HG03060 (cell line): ENCODE data around the gene ALMS1.

Experiments
- ATAC-seq: cut with Tn5 transposase; IDR thresholded peaks from one replicate; pipeline ENCODE4 v1.9.1; 2021; ENCODE audit warnings: low read depth, moderate number of reproducible peaks; ENCODE audit not compliant: unreplicated experiment

ALMS1 gene

DNA sequence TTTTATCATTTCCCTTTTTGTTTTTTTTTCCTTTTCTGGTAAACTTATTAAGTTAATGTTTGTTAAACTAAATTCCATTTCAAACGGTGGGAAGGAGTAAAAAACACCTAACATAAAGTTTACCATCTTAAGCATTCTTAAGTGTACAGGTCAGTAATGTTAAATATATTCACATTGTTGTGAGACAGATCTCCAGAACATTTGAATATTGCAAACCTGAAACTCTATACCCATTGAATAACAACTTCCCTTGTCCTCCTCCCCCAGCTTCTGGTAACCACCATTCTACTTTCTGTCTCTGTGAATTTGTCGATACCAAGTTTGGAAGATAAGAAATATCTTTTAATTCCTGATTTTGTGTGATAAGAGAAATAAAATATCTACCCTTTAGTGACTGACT, 268.5 kb downstream of the ALMS1 start:
- ATAC-seq: no peak
